IMR-90 (cell line): Measurements from ENCODE around the gene GZF1. TPM values are rescaled to one million over a fixed set of nuclear protein-coding genes. Genes with fewer than 3 reads are reported as not detected.

Experiments used
- ATAC-seq: fragments of 200-7000 bp; cut with Tn5 transposase; 2 replicates; pipeline ENCODE4 v1.9.1; 2020; ENCODE audit warnings: low read depth, mild to moderate bottlenecking, moderate library complexity
- BruUV-seq: library from RNA; stranded (reverse); fragments of 400-500 nt; replicated peaks from 2 replicates; lab custom pipeline; 2021; lab: Mats Ljungman, UMichigan
- CTCF ChIA-PET: fragments of 300-600 bp; formaldehyde crosslinking; extraction: SDS; loops from one replicate; lab custom pipeline; 2021; ENCODE audit warnings: antibody characterized with exemption; lab: Yijun Ruan, JAX
- POLR2A ChIA-PET: fragments of 300-600 bp; sonication (Branson Sonifier 250); formaldehyde crosslinking; loops from one replicate; lab custom pipeline; 2022; ENCODE audit warnings: antibody characterized with exemption; ENCODE audit not compliant: unreplicated experiment; lab: Charles Lee
- DNase-seq: peaks from one replicate; pipeline ENCODE4 v3.0.0; 2013
- H2AFZ ChIP-seq: replicated peaks from 2 replicates; pipeline ENCODE3; 2013; ENCODE audit warnings: low read length, mild to moderate bottlenecking; ENCODE audit not compliant: poor library complexity
- H2AK5ac ChIP-seq: 2 replicates; pipeline ENCODE4 v1.6.1; 2013; ENCODE audit warnings: low read depth, low read length, inconsistent platforms
- H2AK9ac ChIP-seq: replicated peaks from 2 replicates; pipeline ENCODE3; 2013; ENCODE audit warnings: mild to moderate bottlenecking, low read depth, low read length, moderate library complexity; ENCODE audit not compliant: poor library complexity
- H2BK120ac ChIP-seq: 2 replicates; pipeline ENCODE4 v1.6.1; 2013; ENCODE audit warnings: low read depth, low read length, inconsistent platforms
- H2BK15ac ChIP-seq: 3 replicates; pipeline ENCODE4 v1.6.1; 2013; ENCODE audit warnings: low read depth, low read length, inconsistent platforms
- H2BK20ac ChIP-seq: 2 replicates; pipeline ENCODE4 v1.6.1; 2013; ENCODE audit warnings: low read depth, mild to moderate bottlenecking, inconsistent platforms, low read length, moderate library complexity
- H2BK5ac ChIP-seq: 2 replicates; pipeline ENCODE4 v1.6.1; 2013; ENCODE audit warnings: mild to moderate bottlenecking, low read depth, low read length, inconsistent platforms; ENCODE audit not compliant: poor library complexity, severe bottlenecking
- H3K14ac ChIP-seq: replicated peaks from 2 replicates; pipeline ENCODE4 v1.6.1; 2013; ENCODE audit warnings: low read depth, low read length, inconsistent platforms
- H3K18ac ChIP-seq: 2 replicates; pipeline ENCODE4 v1.6.1; 2013; ENCODE audit warnings: low read depth, low read length, control low read depth
- H3K23ac ChIP-seq: 2 replicates; pipeline ENCODE4 v1.6.1; 2013; ENCODE audit warnings: low read depth, low read length, inconsistent platforms
- H3K27ac ChIP-seq: 2 replicates; pipeline ENCODE4 v1.5.1; 2013; ENCODE audit warnings: mild to moderate bottlenecking, control low read depth, low read length; ENCODE audit not compliant: insufficient read depth
- H3K27me3 ChIP-seq: 2 replicates; pipeline ENCODE4 v1.6.1; 2013; ENCODE audit warnings: low read length; ENCODE audit not compliant: control insufficient read depth, insufficient read depth
- H3K36me3 ChIP-seq: 2 replicates; pipeline ENCODE4 v1.6.1; 2013; ENCODE audit warnings: low read length, mixed read lengths; ENCODE audit not compliant: control insufficient read depth, insufficient read depth
- H3K4ac ChIP-seq: 2 replicates; pipeline ENCODE4 v1.6.1; 2013; ENCODE audit warnings: low read depth, low read length, inconsistent platforms
- H3K4me1 ChIP-seq: 2 replicates; pipeline ENCODE4 v1.6.1; 2013; ENCODE audit warnings: low read length, mixed read lengths; ENCODE audit not compliant: control insufficient read depth, insufficient read depth
- H3K4me2 ChIP-seq: 2 replicates; pipeline ENCODE4 v1.6.1; 2013; ENCODE audit warnings: low read depth, mild to moderate bottlenecking, control low read depth, low read length, moderate library complexity
- H3K4me3 ChIP-seq: 2 replicates; pipeline ENCODE4 v1.5.1; 2013; ENCODE audit warnings: low read depth, mild to moderate bottlenecking, control low read depth, low read length, moderate library complexity; ENCODE audit not compliant: insufficient read depth
- H3K56ac ChIP-seq: 2 replicates; pipeline ENCODE4 v1.6.1; 2013; ENCODE audit warnings: low read length, inconsistent platforms; ENCODE audit not compliant: insufficient read depth; ENCODE audit errors: extremely low read depth
- H3K79me1 ChIP-seq, 2 experiments: 2 replicates each; pipeline ENCODE4 v1.6.1; 2013; ENCODE audit warnings: low read length in 2 of 2, inconsistent platforms in 1 of 2, low read depth in 1 of 2
- H3K9ac ChIP-seq: 2 replicates; pipeline ENCODE4 v1.6.1; 2013; ENCODE audit warnings: low read depth, low read length, control low read depth
- H3K9me1 ChIP-seq: 2 replicates; pipeline ENCODE4 v1.6.1; 2013; ENCODE audit warnings: low read length, inconsistent platforms; ENCODE audit not compliant: insufficient read depth
- H3K9me3 ChIP-seq: 2 replicates; pipeline ENCODE4 v1.6.1; 2013; ENCODE audit warnings: low read length; ENCODE audit not compliant: control insufficient read depth, insufficient read depth
- H4K20me1 ChIP-seq: 2 replicates; pipeline ENCODE4 v1.6.1; 2013; ENCODE audit warnings: low read length, inconsistent platforms; ENCODE audit not compliant: insufficient read depth
- H4K5ac ChIP-seq: 2 replicates; pipeline ENCODE4 v1.6.1; 2013; ENCODE audit warnings: mild to moderate bottlenecking, low read depth, low read length, control low read depth
- H4K8ac ChIP-seq, 2 experiments: 2 replicates each; pipeline ENCODE4 v1.6.1; 2013; ENCODE audit warnings: low read depth in 2 of 2, low read length in 2 of 2, control low read depth in 1 of 2, inconsistent platforms in 1 of 2
- H4K91ac ChIP-seq: 2 replicates; pipeline ENCODE4 v1.6.1; 2013; ENCODE audit warnings: low read depth, low read length, inconsistent platforms; ENCODE audit not compliant: insufficient read depth
- BHLHE40 ChIP-seq: fragments of 150-350 bp; IDR thresholded peaks from 2 replicates; pipeline ENCODE4 v1.6.1; 2016; ENCODE audit warnings: mild to moderate bottlenecking, low read depth, low read length
- CEBPB ChIP-seq: IDR thresholded peaks from 2 replicates; pipeline ENCODE4 v1.6.1; 2012; ENCODE audit warnings: low read depth, low read length, improper control_type of control experiment
- CHD1 ChIP-seq: IDR thresholded peaks from 2 replicates; pipeline ENCODE4 v1.6.1; 2012; ENCODE audit warnings: low read depth, low read length, improper control_type of control experiment
- CTCF ChIP-seq: conservative IDR thresholded peaks from 2 replicates; pipeline ENCODE4 v1.5.1; 2012; ENCODE audit warnings: mild to moderate bottlenecking, low read depth, low read length, improper control_type of control experiment
- FOS ChIP-seq: fragments of 150-350 bp; IDR thresholded peaks from 2 replicates; pipeline ENCODE4 v1.6.1; 2016; ENCODE audit warnings: low read depth, low read length
- MAFK ChIP-seq: IDR thresholded peaks from 2 replicates; pipeline ENCODE4 v1.6.1; 2012; ENCODE audit warnings: low read depth, low read length, improper control_type of control experiment
- MAZ ChIP-seq: IDR thresholded peaks from 2 replicates; pipeline ENCODE4 v1.6.1; 2012; ENCODE audit warnings: low read depth, mild to moderate bottlenecking, low read length, improper control_type of control experiment, moderate library complexity, borderline replicate concordance
- MXI1 ChIP-seq: IDR thresholded peaks from 2 replicates; pipeline ENCODE4 v1.6.1; 2012; ENCODE audit warnings: low read depth, mild to moderate bottlenecking, low read length, moderate library complexity, borderline replicate concordance
- NFE2L2 ChIP-seq: fragments of 150-350 bp; IDR thresholded peaks from 2 replicates; pipeline ENCODE4 v1.6.1; 2016; ENCODE audit warnings: low read depth, mild to moderate bottlenecking, low read length
- POLR2A ChIP-seq: IDR thresholded peaks from 2 replicates; pipeline ENCODE4 v1.6.1; 2012; ENCODE audit warnings: mild to moderate bottlenecking, low read depth, low read length
- RAD21 ChIP-seq: IDR thresholded peaks from 2 replicates; pipeline ENCODE4 v1.6.1; 2012; ENCODE audit warnings: low read length, improper control_type of control experiment
- RCOR1 ChIP-seq: IDR thresholded peaks from 2 replicates; pipeline ENCODE4 v1.6.1; 2012; ENCODE audit warnings: mild to moderate bottlenecking, low read length, improper control_type of control experiment; ENCODE audit not compliant: insufficient replicate concordance
- RFX5 ChIP-seq: IDR thresholded peaks from 2 replicates; pipeline ENCODE4 v1.8.0; 2012; ENCODE audit warnings: low read depth, mild to moderate bottlenecking, low read length, moderate library complexity
- SMC3 ChIP-seq: fragments of 150-350 bp; IDR thresholded peaks from 2 replicates; pipeline ENCODE4 v1.6.1; 2016; ENCODE audit warnings: low read depth, mild to moderate bottlenecking, antibody characterized with exemption, low read length, moderate library complexity
- whole genome bisulfite sequencing, 2 experiments: methylation state at CpG; one replicate each; pipeline versions ENCODE4 v1.1.5 to v1.1.7; 2013; ENCODE audit warnings: missing lambda C conversion rate in 2 of 2; ENCODE audit not compliant: insufficient read length in 1 of 2; ENCODE audit errors: extremely low coverage in 2 of 2; 5-methylcytosine and 5-hydroxymethylcytosine counted together
- dilution Hi-C: fragments of 300-500 bp; cut with HindIII; formaldehyde crosslinking; loops from one replicate; pipeline ENCODE4 v1.14.3; 2018; ENCODE audit warnings: low sequenced_read_pairs; ENCODE audit not compliant: unreplicated experiment
- in situ Hi-C: fragments of 300-500 bp; cut with MboI; formaldehyde crosslinking; loops from 3 replicates; pipeline ENCODE4 v1.14.3; 2019; ENCODE audit warnings: low sequenced_read_pairs, inconsistent platforms, mixed read lengths
- intact Hi-C: fragments of 100-400 bp; cut with micrococcal nuclease; formaldehyde crosslinking; loops from 2 replicates; pipeline ENCODE4 v1.10.0; 2022
- polyA plus RNA-seq, 3 experiments: library from polyadenylated mRNA; depleted of rRNA; stranded (reverse); fragments of >200 nt; gene quantifications; 2 replicates each; pipeline ENCODE4 v1.2.3, GENCODE V29; 2012; ENCODE audit warnings: low replicate concordance in 1 of 3
- total RNA-seq: library from RNA; depleted of rRNA; stranded (reverse); fragments of >200 nt; gene quantifications from 2 replicates; pipeline ENCODE4 v1.2.3, GENCODE V29; 2012
- TF ChIP-seq, protein P1 (sequence below): fragments of 150-350 bp; IDR thresholded peaks from 2 replicates; pipeline ENCODE4 v1.6.1; 2017; ENCODE audit warnings: mild to moderate bottlenecking, antibody characterized with exemption, low read length, low read depth
- TF ChIP-seq, protein P2 (sequence below): fragments of 150-350 bp; IDR thresholded peaks from 2 replicates; pipeline ENCODE4 v1.6.1; 2016; ENCODE audit warnings: low read depth, mild to moderate bottlenecking, low read length, moderate library complexity, borderline replicate concordance

Gene GZF1
- total and polyA plus RNA-seq, 2 of the 4 experiments (the other 2 are of a cell fraction) = 23.7 to 24.7 TPM

- Histone ChIP-seq H2BK20ac (no peak overlapping the region), H3K4me3 (no peak overlapping the region), H4K8ac (no peak overlapping the region), H3K27me3 (no peaks in the 10 kb centered on the region), H3K79me1 (peaks cover 24 to 78% of the 10 kb centered on the region in 2 experiments), H3K18ac (no peak overlapping the region), H3K9ac (no peak overlapping the region), H3K4me1 (peaks cover 15% of the 10 kb centered on the region), H3K23ac (no peak overlapping the region), H2BK15ac (no peak overlapping the region), H3K14ac (no peak overlapping the region), H4K20me1 (peaks cover 49% of the 10 kb centered on the region), H2AK5ac (no peak overlapping the region), H4K91ac (no peak overlapping the region), H2BK5ac (no peak overlapping the region), H3K4ac (no peak overlapping the region), H3K36me3 (no peaks in the 10 kb centered on the region), H2BK120ac (no peak overlapping the region), H3K56ac (no peak overlapping the region), H2AK9ac (no peak overlapping the region), H3K9me1 (peaks cover 13% of the 10 kb centered on the region), H3K4me2 (no peak overlapping the region), H4K5ac (no peak overlapping the region), H3K9me3 (no peaks in the 10 kb centered on the region), H3K27ac (no peak overlapping the region), H2AFZ (no peak overlapping the region)
- BruUV-seq = no TSS peak
- no peak for TF ChIP-seq POLR2A
- TF ChIP-seq MXI1 = no peak
- TF ChIP-seq, protein P1, sequence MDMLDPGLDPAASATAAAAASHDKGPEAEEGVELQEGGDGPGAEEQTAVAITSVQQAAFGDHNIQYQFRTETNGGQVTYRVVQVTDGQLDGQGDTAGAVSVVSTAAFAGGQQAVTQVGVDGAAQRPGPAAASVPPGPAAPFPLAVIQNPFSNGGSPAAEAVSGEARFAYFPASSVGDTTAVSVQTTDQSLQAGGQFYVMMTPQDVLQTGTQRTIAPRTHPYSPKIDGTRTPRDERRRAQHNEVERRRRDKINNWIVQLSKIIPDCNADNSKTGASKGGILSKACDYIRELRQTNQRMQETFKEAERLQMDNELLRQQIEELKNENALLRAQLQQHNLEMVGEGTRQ = no peak
- TF ChIP-seq RFX5 = no peak
- no peak for TF ChIP-seq BHLHE40
- TF ChIP-seq, protein P2, sequence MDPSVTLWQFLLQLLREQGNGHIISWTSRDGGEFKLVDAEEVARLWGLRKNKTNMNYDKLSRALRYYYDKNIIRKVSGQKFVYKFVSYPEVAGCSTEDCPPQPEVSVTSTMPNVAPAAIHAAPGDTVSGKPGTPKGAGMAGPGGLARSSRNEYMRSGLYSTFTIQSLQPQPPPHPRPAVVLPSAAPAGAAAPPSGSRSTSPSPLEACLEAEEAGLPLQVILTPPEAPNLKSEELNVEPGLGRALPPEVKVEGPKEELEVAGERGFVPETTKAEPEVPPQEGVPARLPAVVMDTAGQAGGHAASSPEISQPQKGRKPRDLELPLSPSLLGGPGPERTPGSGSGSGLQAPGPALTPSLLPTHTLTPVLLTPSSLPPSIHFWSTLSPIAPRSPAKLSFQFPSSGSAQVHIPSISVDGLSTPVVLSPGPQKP = no peak
- no peak for TF ChIP-seq CHD1
- TF ChIP-seq MAZ = no peak
- TF ChIP-seq FOS = no peak
- TF ChIP-seq RAD21 = no peak
- TF ChIP-seq SMC3 = no peak
- TF ChIP-seq RCOR1 = no peak
- TF ChIP-seq CTCF = no peak
- TF ChIP-seq NFE2L2 = no peak
- TF ChIP-seq CEBPB = no peak
- TF ChIP-seq MAFK = no peak
- no peak for ATAC-seq
- WGBS, 2 experiments = no CpG with 5 or more reads among the region's 2 CpGs
- intact Hi-C loops (no loop called here), in situ Hi-C loops (no loop called here), dilution Hi-C loops (no loop called here)
- no peak for DNase-seq
- ChIA-PET CTCF (no interaction called here), POLR2A (no interaction called here)
These were observed 45.9 kb downstream of the GZF1 start for GRCh38 chr20:23407781-23408464.
